ENCODE data around the gene LCLAT1. TPM values are rescaled to one million over a fixed set of nuclear protein-coding genes. Genes with fewer than 3 reads are reported as not detected.
"Not testable (repeated sequence)": the region's sequence is repeated elsewhere in the genome, so short reads cannot be mapped to it uniquely, and the experiment has no call there.

Gene LCLAT1
- total RNA-seq, 2 donors from 2014 or later = 30.2 to 34.2 TPM

DNA sequence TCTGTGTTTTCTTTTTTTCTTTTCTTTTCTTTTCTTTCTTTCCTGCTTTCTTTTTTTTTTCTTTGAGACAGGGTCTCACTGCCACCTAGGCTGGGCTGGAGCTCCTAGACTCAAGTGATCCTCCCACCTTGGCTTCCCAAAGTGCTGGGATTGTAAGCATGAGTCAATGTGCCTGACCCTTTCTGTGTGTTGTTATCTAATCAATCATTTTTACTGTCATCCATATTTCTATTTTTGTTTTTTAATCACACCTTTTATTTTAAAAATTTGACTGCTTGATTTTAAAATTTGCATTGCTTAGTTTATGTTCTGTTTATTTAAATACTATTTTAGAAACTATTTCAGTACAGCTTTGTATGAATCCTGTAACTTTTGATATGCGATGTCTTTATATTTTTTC, 19.2 kb downstream of the LCLAT1 start:
- Mint-ChIP-seq H3K9me3 (peaks cover 14% of the 10 kb centered on the region), H3K4me1 (peaks cover 10% of the 10 kb centered on the region), H3K27ac (no peak overlapping the region), H3K36me3 (ENCODE audit: low read depth) (peaks cover 18% of the 10 kb centered on the region), H3K4me3 (no peak overlapping the region), H3K27me3 (ENCODE audit: insufficient read depth) (no peaks in the 10 kb centered on the region)
- Histone ChIP-seq H3K4me3 (ENCODE audit: low read length) (no peak overlapping the region), H3K9me3 (ENCODE audit: control insufficient read depth, low read length) (no peaks in the 10 kb centered on the region), H3K36me3 (ENCODE audit: control insufficient read depth, insufficient read depth, low read length) (no peaks in the 10 kb centered on the region), H3K9ac (ENCODE audit: extremely low read depth, low read length, poor library complexity, severe bottlenecking) (no peak overlapping the region), H3K27me3 (ENCODE audit: control insufficient read depth, insufficient read depth, low read length, poor library complexity, severe bottlenecking) (no peaks in the 10 kb centered on the region), H3K4me1 (ENCODE audit: control insufficient read depth, insufficient read depth, low read length) (no peaks in the 10 kb centered on the region), H3K27ac (ENCODE audit: low read depth, low read length) (no peak overlapping the region)
- 93% methylated on average over 1 of the region's 1 CpG; no CpG with 5 or more reads in 1 of the 2 experiments for WGBS, 2 experiments (ENCODE audit: insufficient coverage in 1 of 2, insufficient read length in 1 of 2)
- TF ChIP-seq, protein P1, sequence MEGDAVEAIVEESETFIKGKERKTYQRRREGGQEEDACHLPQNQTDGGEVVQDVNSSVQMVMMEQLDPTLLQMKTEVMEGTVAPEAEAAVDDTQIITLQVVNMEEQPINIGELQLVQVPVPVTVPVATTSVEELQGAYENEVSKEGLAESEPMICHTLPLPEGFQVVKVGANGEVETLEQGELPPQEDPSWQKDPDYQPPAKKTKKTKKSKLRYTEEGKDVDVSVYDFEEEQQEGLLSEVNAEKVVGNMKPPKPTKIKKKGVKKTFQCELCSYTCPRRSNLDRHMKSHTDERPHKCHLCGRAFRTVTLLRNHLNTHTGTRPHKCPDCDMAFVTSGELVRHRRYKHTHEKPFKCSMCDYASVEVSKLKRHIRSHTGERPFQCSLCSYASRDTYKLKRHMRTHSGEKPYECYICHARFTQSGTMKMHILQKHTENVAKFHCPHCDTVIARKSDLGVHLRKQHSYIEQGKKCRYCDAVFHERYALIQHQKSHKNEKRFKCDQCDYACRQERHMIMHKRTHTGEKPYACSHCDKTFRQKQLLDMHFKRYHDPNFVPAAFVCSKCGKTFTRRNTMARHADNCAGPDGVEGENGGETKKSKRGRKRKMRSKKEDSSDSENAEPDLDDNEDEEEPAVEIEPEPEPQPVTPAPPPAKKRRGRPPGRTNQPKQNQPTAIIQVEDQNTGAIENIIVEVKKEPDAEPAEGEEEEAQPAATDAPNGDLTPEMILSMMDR (conservative IDR thresholded peaks at IDR 0.05) = no peak
- no peak for DNase-seq

DNA sequence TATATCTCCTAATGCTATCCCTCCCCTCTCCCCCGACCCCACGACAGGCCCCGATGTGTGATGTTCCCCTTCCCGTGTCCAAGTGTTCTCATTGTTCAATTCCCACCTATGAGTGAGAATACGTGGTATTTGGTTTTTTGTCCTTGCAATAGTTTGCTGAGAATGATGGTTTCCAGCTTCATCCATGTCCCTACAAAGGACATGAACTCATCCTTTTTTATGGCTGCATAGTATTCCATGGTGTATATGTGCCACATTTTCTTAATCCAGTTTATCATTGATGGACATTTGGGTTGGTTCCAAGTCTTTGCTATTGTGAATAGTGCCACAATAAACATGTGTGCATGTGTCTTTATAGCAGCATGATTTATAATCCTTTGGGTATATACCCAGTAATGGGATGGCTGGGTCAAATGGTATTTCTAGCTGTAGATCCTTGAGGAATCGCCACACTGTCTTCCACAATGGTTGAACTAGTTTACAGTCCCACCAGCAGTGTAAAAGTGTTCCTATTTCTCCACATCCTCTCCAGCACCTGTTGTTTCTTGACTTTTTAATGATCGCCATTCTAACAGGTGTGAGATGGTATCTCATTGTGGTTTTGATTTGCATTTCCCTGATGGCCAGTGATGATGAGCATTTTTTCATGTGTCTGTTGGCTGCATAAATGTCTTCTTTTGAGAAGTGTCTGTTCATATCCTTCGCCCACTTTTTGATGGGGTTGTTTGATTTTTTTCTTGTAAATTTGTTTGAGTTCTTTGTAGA, 20.2 kb downstream of the LCLAT1 start:
- H3K36me3 ChIP-seq (ENCODE audit: control insufficient read depth, insufficient read depth, low read length); H3K9me3 ChIP-seq (ENCODE audit: control insufficient read depth, low read length); H3K4me3 Mint-ChIP-seq; DNase-seq; H3K27ac ChIP-seq (ENCODE audit: low read depth, low read length); H3K27me3 Mint-ChIP-seq (ENCODE audit: insufficient read depth); H3K27ac Mint-ChIP-seq; H3K4me3 ChIP-seq (ENCODE audit: low read length); H3K4me1 ChIP-seq (ENCODE audit: control insufficient read depth, insufficient read depth, low read length); H3K9ac ChIP-seq (ENCODE audit: extremely low read depth, low read length, poor library complexity, severe bottlenecking); H3K27me3 ChIP-seq (ENCODE audit: control insufficient read depth, insufficient read depth, low read length, poor library complexity, severe bottlenecking): not testable (repeated sequence)
- H3K4me1 Mint-ChIP-seq = peaks cover 17% of the 10 kb centered on the region
- H3K9me3 Mint-ChIP-seq = peaks cover 14% of the 10 kb centered on the region
- 96% methylated on average over 3 of the region's 8 CpGs; no CpG with 5 or more reads in 1 of the 2 experiments for WGBS, 2 experiments (ENCODE audit: insufficient coverage in 1 of 2, insufficient read length in 1 of 2)
- H3K36me3 Mint-ChIP-seq (ENCODE audit: low read depth) = peaks cover 15% of the 10 kb centered on the region

DNA sequence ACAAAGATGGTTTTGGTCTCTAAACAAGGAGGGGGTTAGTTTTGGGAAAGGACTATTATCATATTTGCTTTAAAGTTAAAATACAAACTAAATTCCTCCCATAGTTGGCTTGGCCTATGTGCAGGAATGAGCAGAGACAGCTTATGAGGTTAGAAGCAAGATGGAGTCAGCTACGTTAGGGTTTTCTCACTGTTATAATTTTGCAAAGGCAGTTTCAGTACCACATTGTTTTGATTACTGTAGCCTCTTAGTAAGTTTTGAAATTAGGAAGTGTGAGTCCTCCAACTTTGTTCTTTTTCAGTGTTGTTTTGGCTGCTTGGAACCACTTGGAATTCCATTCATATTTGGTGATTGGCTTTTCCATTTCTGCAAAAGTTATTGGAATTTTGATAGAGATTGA, 23.4 kb downstream of the LCLAT1 start:
- H3K9me3 ChIP-seq (ENCODE audit: control insufficient read depth, low read length) = no peaks in the 10 kb centered on the region
- Mint-ChIP-seq H3K27me3 (ENCODE audit: insufficient read depth) (no peaks in the 10 kb centered on the region), H3K36me3 (ENCODE audit: low read depth) (peaks cover 15% of the 10 kb centered on the region), H3K4me3 (no peak overlapping the region), H3K4me1 (peaks cover 12% of the 10 kb centered on the region), H3K9me3 (peaks cover 14% of the 10 kb centered on the region), H3K27ac (no peak overlapping the region)
- WGBS, 2 experiments (ENCODE audit: insufficient coverage in 1 of 2, insufficient read length in 1 of 2) = 83 to 100% methylated on average over 1 of the region's 1 CpG
- H3K9ac ChIP-seq (ENCODE audit: extremely low read depth, low read length, poor library complexity, severe bottlenecking) = no peak overlapping the region
- H3K4me1 ChIP-seq (ENCODE audit: control insufficient read depth, insufficient read depth, low read length) = no peaks in the 10 kb centered on the region
- H3K27me3 ChIP-seq (ENCODE audit: control insufficient read depth, insufficient read depth, low read length, poor library complexity, severe bottlenecking) = no peaks in the 10 kb centered on the region
- H3K4me3 ChIP-seq (ENCODE audit: low read length) = no peak overlapping the region
- no peak overlapping the region for H3K27ac ChIP-seq (ENCODE audit: low read depth, low read length)
- H3K36me3 ChIP-seq (ENCODE audit: control insufficient read depth, insufficient read depth, low read length) = no peaks in the 10 kb centered on the region
- TF ChIP-seq, protein P1 (conservative IDR thresholded peaks at IDR 0.05) = no peak
- no peak for DNase-seq

Data from endodermal cell (in vitro differentiated cells).